ENCODE data around the gene C3orf49.

The C3orf49 gene, protein sequence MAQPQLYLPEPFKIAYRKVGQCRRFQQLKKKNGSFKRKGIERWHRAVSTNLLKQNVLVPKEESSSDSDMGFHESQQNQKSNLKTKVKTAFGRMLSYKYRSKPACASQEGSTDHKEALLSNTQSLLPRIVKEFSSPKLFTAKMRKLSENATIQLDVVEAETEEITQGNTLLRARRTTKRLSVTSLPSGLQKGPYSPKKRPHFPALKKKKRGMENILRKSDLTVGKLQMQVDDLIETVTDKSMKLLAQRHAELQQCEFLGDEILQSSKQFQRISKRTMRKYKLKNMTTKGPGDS

DNA sequence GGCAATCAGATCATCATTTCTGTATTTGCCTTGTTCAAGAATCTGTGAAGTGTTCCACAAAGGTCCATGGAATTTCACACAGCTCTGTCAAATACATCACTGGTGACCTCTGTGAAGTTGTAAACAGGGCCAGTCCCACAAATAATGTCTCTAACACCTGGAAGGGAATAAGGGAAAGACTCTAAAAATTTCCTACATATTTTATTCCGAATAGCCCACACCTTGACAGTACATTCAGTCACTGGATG, at the start of gene C3orf49:
Gene C3orf49 (plus strand): TSS at position 149 of the 248 bp plus-strand sequence. CDS start 173 bp downstream, outside the sequence.
- DNase-seq: no peak

DNA sequence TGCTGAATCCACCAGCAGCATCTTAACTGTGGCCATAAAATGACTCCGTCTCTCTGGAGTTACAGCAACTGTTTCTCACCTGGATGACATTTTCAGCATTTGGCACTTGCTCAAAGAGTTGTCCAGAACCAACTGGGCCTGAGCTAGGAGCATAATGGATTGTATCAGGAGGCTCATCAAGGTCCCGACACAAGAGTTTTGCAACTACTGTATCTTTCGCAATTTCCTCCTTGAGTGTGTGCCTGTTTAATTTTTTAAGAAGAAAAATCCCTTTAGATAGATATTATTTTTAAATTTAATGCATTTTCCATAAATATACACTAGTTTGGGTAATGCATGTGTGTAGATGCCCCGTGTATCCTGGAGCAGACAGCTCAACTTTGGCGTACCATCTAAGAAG, 44.3 kb upstream of the C3orf49 start:
- DNase-seq: no peak

DNA sequence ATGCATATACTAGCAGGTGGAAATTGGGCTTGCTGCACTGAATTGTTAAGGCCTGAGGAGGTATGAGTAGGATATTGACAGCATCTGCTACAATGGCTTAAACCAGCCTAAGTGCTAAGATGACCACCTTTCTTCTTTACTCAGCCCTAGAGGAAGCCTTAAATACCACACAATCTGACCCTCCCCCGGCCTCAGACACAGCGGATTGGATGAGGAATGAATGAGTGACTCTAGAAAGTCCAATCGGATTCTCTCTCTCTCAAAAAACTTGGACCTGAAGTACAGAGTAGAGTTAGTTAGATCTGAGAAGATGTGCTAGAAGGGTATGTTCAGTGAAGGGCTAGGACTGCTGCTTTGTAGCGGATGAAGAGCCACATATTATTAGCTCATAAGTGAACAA, 39.9 kb upstream of the C3orf49 start:
- no peak for DNase-seq

GRCh38 chr3:63791974-63792373, 27.1 kb upstream of the C3orf49 start:
- DNase-seq: no peak

GRCh38 chr3:63795438-63795837, 23.7 kb upstream of the C3orf49 start:
- no peak for DNase-seq

DNA sequence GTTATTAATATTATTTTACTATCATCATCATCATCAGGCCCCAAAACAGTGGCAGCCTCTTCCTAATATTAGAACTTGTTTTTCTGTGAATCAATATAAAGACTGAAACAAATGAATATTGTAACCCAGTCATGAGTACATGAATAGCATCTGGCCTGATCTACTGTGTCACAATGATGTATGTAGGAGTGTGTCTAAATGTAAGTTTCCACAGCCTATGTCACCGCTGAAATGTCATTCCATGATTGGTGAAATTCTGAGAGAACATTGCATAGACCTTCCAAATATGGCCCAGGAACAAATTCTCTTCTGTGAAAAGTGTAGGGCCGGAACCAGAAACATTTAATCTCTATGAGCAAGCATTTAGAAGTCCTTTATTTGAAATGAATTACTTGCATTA, 20.6 kb upstream of the C3orf49 start:
- no peak for DNase-seq

GRCh38 chr3:63798949-63799348, 20.1 kb upstream of the C3orf49 start:
- no peak for DNase-seq

GRCh38 chr3:63800097-63800496, 19.0 kb upstream of the C3orf49 start:
- DNase-seq: no peak

GRCh38 chr3:63803911-63804310, 15.2 kb upstream of the C3orf49 start:
- no peak for DNase-seq

GRCh38 chr3:63807961-63808565, 11.0 kb upstream of the C3orf49 start:
- no peak for DNase-seq

- no peak for DNase-seq
Measured at GRCh38 chr3:63808633-63809032, 10.5 kb upstream of the C3orf49 start.

DNA sequence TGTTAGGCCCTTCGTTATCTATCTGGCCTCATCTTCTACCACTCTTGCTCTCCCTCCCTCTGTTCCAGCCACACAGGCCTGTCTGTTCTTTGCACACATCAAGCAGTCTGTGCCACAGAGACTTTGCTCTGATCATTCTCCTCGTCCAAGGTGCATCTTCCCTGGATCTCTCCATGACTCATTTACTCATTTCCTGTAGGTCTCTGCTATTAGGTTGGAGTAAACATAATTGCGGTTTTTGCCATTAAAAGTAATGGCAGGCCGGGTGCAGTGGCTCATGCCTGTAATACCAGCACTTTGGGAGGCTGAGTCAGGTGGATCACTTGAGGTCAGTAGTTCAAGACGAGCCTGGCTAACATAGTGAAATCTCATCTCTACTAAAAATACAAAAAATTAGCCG, 9.5 kb upstream of the C3orf49 start:
- DNase-seq: no peak

- no peak for DNase-seq
Measured at GRCh38 chr3:63814237-63814636, 4.9 kb upstream of the C3orf49 start.

DNA sequence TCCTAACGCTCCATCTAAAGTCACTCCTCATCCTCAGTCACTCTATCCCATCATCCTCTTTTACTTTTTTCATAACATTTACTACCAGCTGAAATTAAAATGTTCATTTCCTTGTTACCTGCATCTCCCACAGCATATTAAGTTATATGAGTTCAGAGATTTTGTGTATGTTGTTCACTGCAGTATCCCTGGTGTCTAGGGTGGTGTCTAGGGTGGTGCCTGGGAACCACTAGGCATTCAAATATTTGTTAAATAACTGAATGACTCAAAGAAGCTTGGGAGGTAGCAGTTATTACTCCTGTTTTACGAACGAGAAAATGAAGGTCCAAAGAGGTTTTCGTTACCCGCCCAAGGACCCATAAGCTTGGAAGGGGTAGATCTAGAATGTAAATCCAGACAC, 1.9 kb upstream of the C3orf49 start:
- no peak for DNase-seq

DNA sequence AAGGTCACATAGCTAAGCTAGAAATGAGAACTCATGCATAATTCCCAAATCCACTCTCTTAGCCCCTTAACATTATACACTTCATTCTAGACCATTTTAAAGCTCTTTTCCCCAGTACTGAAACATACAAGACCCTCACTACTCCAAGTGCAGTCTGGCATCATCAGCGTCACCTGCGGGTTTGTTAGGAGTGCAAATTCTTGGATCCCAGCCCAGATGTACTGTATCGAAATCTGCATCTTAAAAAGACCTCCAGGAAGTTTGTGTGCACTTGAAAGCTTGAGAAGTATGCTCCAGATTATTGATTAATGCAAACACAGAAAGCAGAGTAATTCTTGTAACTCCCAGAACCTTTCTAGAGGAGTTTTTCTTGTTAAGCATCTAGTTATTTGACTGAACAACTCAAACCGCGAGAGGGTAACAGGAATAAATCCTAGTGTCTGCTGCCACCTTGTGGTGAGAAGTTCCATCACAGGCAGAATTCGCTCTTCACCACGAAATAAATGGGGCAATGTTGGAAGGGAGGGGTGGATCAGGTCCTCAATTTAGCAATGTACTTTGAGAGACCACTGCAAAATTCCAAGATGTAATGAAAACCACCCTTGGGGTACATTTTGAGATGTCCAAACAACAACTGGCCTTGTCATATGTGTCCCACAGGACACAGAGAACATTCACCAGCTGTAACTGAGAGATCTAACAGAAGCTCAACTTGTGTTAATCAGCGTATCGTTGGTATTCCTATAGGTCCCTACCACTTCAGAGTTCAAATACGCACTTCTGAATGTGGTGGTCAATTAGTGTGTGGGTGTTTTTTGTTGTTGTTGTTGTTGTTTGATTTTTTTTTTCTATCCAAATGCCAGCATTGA, 583 bp upstream of the C3orf49 start:
- peak; percentile 72 for DNase-seq

DNA sequence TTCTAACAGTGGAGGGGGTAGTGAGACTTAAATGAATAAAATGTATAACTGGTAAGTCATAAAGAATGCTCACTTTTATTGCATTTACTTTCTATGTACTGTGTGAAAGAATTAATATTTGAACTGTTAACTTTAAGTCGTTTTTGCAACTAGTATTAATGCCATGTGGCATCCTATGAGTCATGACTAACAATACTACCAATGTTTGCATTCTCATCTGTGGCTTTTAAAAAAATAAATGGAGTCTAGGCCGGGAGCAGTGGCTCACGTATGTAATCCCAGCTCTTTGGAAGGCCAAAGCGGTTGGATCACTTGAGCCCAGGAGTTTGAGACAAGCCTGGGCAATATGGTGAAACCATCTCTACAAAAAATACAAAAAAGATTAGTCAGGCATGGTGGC, 5.2 kb downstream of the C3orf49 start:
- DNase-seq: no peak

GRCh38 chr3:63830526-63830925, 11.4 kb downstream of the C3orf49 start:
- no peak for DNase-seq

DNA sequence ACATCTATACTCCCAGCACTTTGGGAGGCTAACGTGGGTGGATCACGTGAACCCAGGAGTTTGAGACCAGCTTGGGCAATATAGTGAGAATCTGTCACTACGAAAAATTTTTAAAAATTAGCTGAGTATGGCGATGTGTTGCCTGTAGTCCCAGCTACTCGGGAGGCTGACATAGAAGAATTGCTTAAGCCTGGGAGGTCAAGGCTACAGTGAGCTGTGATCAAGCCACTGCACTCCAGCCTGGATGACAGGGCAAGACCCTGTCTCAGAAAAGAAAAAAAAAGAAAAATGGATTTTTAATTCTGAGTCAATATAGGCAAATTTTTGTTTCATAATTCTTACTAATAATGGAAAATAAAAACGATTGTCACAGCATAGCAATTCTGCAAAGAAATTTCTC, 13.3 kb downstream of the C3orf49 start:
- DNase-seq: no peak

- no peak for DNase-seq
Measured at GRCh38 chr3:63841704-63842103, 22.6 kb downstream of the C3orf49 start.

DNA sequence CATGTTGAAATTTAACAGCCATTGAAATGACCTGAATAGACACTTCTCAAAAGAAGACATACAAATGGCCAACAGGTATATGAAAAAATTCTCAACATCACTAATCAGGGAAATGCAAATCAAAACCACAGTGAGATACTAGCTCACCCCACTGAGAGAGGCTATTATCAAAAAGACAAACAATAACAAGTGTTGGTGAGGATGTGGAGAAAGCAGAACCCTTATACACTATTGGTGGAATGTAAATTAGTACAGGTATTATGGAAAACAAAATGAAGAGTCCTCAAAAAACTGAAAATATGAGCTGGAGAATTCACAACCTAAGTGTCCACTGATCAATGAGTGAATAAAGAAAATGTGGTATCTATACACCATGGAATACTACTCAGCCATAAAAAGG, 23.0 kb downstream of the C3orf49 start:
- DNase-seq: no peak

- DNase-seq: no peak
Measured at GRCh38 chr3:63845215-63845614, 26.1 kb downstream of the C3orf49 start.

GRCh38 chr3:63847718-63848450, 28.8 kb downstream of the C3orf49 start:
- no peak for DNase-seq

DNA sequence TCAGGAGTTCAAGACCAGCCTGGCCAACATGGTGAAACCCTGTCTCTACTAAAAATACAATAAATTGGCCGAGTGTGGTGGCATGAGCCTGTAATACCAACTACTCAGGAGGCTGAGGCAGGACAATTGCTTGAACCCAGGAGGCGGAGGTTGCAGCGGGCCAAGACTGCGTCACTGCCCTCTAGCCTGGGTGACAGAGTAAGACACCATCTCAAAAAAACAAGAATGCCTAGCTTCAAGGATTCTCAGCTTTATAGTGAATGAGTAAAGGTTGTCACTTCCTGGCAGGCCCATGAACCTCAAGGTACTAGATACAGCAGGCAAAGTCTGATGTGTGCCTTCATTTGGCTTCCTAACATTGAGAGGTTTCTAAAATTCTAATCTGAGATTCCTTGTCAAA, 30.1 kb downstream of the C3orf49 start:
- DNase-seq: no peak

GRCh38 chr3:63851287-63851686, 32.2 kb downstream of the C3orf49 start:
- DNase-seq: no peak
